ENCODE measurements around the gene SOS1.

DNA sequence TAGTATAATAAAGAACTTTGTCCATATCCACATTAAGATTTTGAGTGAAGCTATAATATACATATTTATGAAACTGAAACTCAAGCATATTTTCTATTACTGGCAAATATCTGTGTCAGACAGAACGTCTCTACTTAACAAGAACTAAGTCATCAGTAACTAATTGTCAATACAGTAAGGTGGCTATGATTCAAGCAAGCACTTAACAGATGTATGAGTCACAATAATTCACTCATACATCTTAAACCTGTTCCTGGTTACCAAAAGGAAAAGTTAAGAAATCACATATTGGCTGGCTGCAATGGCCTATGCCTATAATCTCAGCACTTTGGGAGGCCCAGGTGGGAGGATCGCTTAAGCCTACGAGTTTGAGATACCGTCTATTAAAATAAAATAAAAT, 96.0 kb downstream of the SOS1 start:
- TF ChIP-seq, protein P1, sequence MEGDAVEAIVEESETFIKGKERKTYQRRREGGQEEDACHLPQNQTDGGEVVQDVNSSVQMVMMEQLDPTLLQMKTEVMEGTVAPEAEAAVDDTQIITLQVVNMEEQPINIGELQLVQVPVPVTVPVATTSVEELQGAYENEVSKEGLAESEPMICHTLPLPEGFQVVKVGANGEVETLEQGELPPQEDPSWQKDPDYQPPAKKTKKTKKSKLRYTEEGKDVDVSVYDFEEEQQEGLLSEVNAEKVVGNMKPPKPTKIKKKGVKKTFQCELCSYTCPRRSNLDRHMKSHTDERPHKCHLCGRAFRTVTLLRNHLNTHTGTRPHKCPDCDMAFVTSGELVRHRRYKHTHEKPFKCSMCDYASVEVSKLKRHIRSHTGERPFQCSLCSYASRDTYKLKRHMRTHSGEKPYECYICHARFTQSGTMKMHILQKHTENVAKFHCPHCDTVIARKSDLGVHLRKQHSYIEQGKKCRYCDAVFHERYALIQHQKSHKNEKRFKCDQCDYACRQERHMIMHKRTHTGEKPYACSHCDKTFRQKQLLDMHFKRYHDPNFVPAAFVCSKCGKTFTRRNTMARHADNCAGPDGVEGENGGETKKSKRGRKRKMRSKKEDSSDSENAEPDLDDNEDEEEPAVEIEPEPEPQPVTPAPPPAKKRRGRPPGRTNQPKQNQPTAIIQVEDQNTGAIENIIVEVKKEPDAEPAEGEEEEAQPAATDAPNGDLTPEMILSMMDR (IDR thresholded peaks at IDR 0.05), result no peak
- TF ChIP-seq POLR2A (IDR thresholded peaks at IDR 0.05), result no peak

Measured in gastroesophageal sphincter (tissue), 3 donors.